ENCODE results near the gene CKS2.

DNA sequence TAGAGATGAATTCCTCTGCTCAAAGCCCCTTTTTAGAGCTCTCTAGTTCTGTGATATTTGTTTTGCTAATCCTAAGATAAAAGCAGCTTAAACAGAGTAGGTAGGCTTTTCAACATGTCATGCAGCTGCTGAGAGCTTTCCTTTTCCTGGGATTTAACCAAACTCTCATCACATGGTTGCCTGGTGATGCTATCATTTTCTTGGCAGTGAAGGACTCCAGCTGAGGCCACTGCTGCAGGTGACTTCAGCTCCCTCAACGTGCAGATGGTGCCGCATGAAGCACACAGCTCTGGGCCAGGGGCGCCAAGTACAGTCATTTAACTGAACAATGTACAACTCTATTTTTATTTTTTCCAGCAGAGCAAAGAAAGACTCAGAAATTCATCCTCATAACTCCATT lies 49.5 kb downstream of the CKS2 start:
- TF ChIP-seq TCF12 (IDR thresholded peaks at IDR 0.05; ENCODE audit: low read depth) (no peak), TEAD4 (IDR thresholded peaks at IDR 0.05) (no peak), YY1 (IDR thresholded peaks at IDR 0.05; ENCODE audit: low read depth) (no peak), EP300 (IDR thresholded peaks at IDR 0.05; ENCODE audit: borderline replicate concordance) (no peak), ZBTB7A (IDR thresholded peaks at IDR 0.05; ENCODE audit: low read depth) (no peak), FOXM1 (IDR thresholded peaks at IDR 0.05; ENCODE audit: borderline replicate concordance, low read depth) (no peak), CREB1 (IDR thresholded peaks at IDR 0.05; ENCODE audit: low read depth) (no peak)
